SK-N-MC (cell line): ENCODE results near the gene TFEB.

Experiments used
- EZH2 ChIP-seq: fragments of 200-600 bp; sonication (generic); IDR thresholded peaks from one replicate; pipeline ENCODE4 v1.6.1; 2017; ENCODE audit warnings: antibody characterized with exemption
- POLR2AphosphoS5 ChIP-seq: IDR thresholded peaks from 2 replicates; pipeline ENCODE4 v1.6.1; 2012; ENCODE audit warnings: mild to moderate bottlenecking, low read depth, low read length, borderline replicate concordance

- no peak for TF ChIP-seq POLR2AphosphoS5
- TF ChIP-seq EZH2, result no peak
Measured at GRCh38 chr6:41682056-41682477, 53.3 kb downstream of the TFEB start.
